ENCODE data around the gene LOXL4.

The LOXL4 gene

GRCh38 chr10:98258683-98259454 is 9.1 kb downstream of the LOXL4 start:
- Histone ChIP-seq H3K4me1 (ENCODE audit: control insufficient read depth in 2 of 2, insufficient read depth in 2 of 2, low read length in 2 of 2) (peaks cover 0 to 3% of the 10 kb centered on the region in 2 donors), H3K36me3 (ENCODE audit: control insufficient read depth in 2 of 2, insufficient read depth in 2 of 2, low read length in 2 of 2) (no peaks in the 10 kb centered on the region), H3K27me3 (ENCODE audit: control insufficient read depth in 2 of 2, insufficient read depth in 2 of 2, low read length in 2 of 2) (no peaks in the 10 kb centered on the region), H3K27ac (ENCODE audit: low read depth in 2 of 2, low read length in 2 of 2) (no peak overlapping the region), H3K9me3 (ENCODE audit: control insufficient read depth in 2 of 2, low read length in 2 of 2) (no peaks in the 10 kb centered on the region), H3K9ac (ENCODE audit: low read depth in 1 of 2, low read length in 2 of 2) (no peak overlapping the region), H3K4me3 (ENCODE audit: low read length in 2 of 2) (no peak overlapping the region)

- Histone ChIP-seq H3K36me3 (ENCODE audit: control insufficient read depth in 2 of 2, insufficient read depth in 2 of 2, low read length in 2 of 2) (no peaks in the 10 kb centered on the region), H3K4me3 (ENCODE audit: low read length in 2 of 2) (no peak overlapping the region), H3K9ac (ENCODE audit: low read depth in 1 of 2, low read length in 2 of 2) (no peak overlapping the region), H3K27me3 (ENCODE audit: control insufficient read depth in 2 of 2, insufficient read depth in 2 of 2, low read length in 2 of 2) (no peaks in the 10 kb centered on the region), H3K9me3 (ENCODE audit: control insufficient read depth in 2 of 2, low read length in 2 of 2) (no peaks in the 10 kb centered on the region), H3K4me1 (ENCODE audit: control insufficient read depth in 2 of 2, insufficient read depth in 2 of 2, low read length in 2 of 2) (peaks cover 0 to 3% of the 10 kb centered on the region in 2 donors), H3K27ac (ENCODE audit: low read depth in 2 of 2, low read length in 2 of 2) (no peak overlapping the region)
Observed at GRCh38 chr10:98257961-98258360, 10.0 kb downstream of the LOXL4 start.

GRCh38 chr10:98257198-98257597 is 10.8 kb downstream of the LOXL4 start:
- H3K4me1 ChIP-seq (ENCODE audit: control insufficient read depth in 2 of 2, insufficient read depth in 2 of 2, low read length in 2 of 2): peaks cover 0 to 3% of the 10 kb centered on the region in 2 donors
- H3K36me3 ChIP-seq (ENCODE audit: control insufficient read depth in 2 of 2, insufficient read depth in 2 of 2, low read length in 2 of 2): no peaks in the 10 kb centered on the region
- H3K27ac ChIP-seq (ENCODE audit: low read depth in 2 of 2, low read length in 2 of 2): no peak overlapping the region
- no peaks in the 10 kb centered on the region for H3K27me3 ChIP-seq (ENCODE audit: control insufficient read depth in 2 of 2, insufficient read depth in 2 of 2, low read length in 2 of 2)
- no peak overlapping the region for H3K9ac ChIP-seq (ENCODE audit: low read depth in 1 of 2, low read length in 2 of 2)
- no peak overlapping the region for H3K4me3 ChIP-seq (ENCODE audit: low read length in 2 of 2)
- H3K9me3 ChIP-seq (ENCODE audit: control insufficient read depth in 2 of 2, low read length in 2 of 2): no peaks in the 10 kb centered on the region

- no peaks in the 10 kb centered on the region for H3K27me3 ChIP-seq (ENCODE audit: control insufficient read depth in 2 of 2, insufficient read depth in 2 of 2, low read length in 2 of 2)
- no peaks in the 10 kb centered on the region for H3K9me3 ChIP-seq (ENCODE audit: control insufficient read depth in 2 of 2, low read length in 2 of 2)
- H3K27ac ChIP-seq (ENCODE audit: low read depth in 2 of 2, low read length in 2 of 2): no peak overlapping the region
Observed at GRCh38 chr10:98256692-98257091, 11.3 kb downstream of the LOXL4 start.

GRCh38 chr10:98255146-98255877 is 12.7 kb downstream of the LOXL4 start:
- Histone ChIP-seq H3K27ac (ENCODE audit: low read depth in 2 of 2, low read length in 2 of 2) (no peak overlapping the region), H3K4me1 (ENCODE audit: control insufficient read depth in 2 of 2, insufficient read depth in 2 of 2, low read length in 2 of 2) (peaks cover 0 to 3% of the 10 kb centered on the region in 2 donors), H3K4me3 (ENCODE audit: low read length in 2 of 2) (no peak overlapping the region), H3K27me3 (ENCODE audit: control insufficient read depth in 2 of 2, insufficient read depth in 2 of 2, low read length in 2 of 2) (no peaks in the 10 kb centered on the region), H3K9ac (ENCODE audit: low read depth in 1 of 2, low read length in 2 of 2) (no peak overlapping the region), H3K36me3 (ENCODE audit: control insufficient read depth in 2 of 2, insufficient read depth in 2 of 2, low read length in 2 of 2) (peaks cover 2 to 7% of the 10 kb centered on the region in 2 donors), H3K9me3 (ENCODE audit: control insufficient read depth in 2 of 2, low read length in 2 of 2) (no peaks in the 10 kb centered on the region)

More at GRCh38 chr10:98256692-98257091, 11.3 kb downstream of the LOXL4 start:
- Histone ChIP-seq H3K4me1 (ENCODE audit: control insufficient read depth in 2 of 2, insufficient read depth in 2 of 2, low read length in 2 of 2) (peaks cover 0 to 3% of the 10 kb centered on the region in 2 donors), H3K36me3 (ENCODE audit: control insufficient read depth in 2 of 2, insufficient read depth in 2 of 2, low read length in 2 of 2) (no peaks in the 10 kb centered on the region), H3K4me3 (ENCODE audit: low read length in 2 of 2) (no peak overlapping the region), H3K9ac (ENCODE audit: low read depth in 1 of 2, low read length in 2 of 2) (no peak overlapping the region)

GRCh38 chr10:98254234-98254974 is 13.6 kb downstream of the LOXL4 start:
- peaks cover 6 to 9% of the 10 kb centered on the region in 2 donors for H3K36me3 ChIP-seq (ENCODE audit: control insufficient read depth in 2 of 2, insufficient read depth in 2 of 2, low read length in 2 of 2)
- no peaks in the 10 kb centered on the region for H3K9me3 ChIP-seq (ENCODE audit: control insufficient read depth in 2 of 2, low read length in 2 of 2)
- H3K27ac ChIP-seq (ENCODE audit: low read depth in 2 of 2, low read length in 2 of 2): no peak overlapping the region
- H3K4me3 ChIP-seq (ENCODE audit: low read length in 2 of 2): no peak overlapping the region
- H3K4me1 ChIP-seq (ENCODE audit: control insufficient read depth in 2 of 2, insufficient read depth in 2 of 2, low read length in 2 of 2): peaks cover 0 to 3% of the 10 kb centered on the region in 2 donors
- H3K27me3 ChIP-seq (ENCODE audit: control insufficient read depth in 2 of 2, insufficient read depth in 2 of 2, low read length in 2 of 2): no peaks in the 10 kb centered on the region
- no peak overlapping the region for H3K9ac ChIP-seq (ENCODE audit: low read depth in 1 of 2, low read length in 2 of 2)

- Histone ChIP-seq H3K4me3 (ENCODE audit: low read length in 2 of 2) (no peak overlapping the region), H3K9me3 (ENCODE audit: control insufficient read depth in 2 of 2, low read length in 2 of 2) (no peaks in the 10 kb centered on the region), H3K27me3 (ENCODE audit: control insufficient read depth in 2 of 2, insufficient read depth in 2 of 2, low read length in 2 of 2) (no peaks in the 10 kb centered on the region), H3K36me3 (ENCODE audit: control insufficient read depth in 2 of 2, insufficient read depth in 2 of 2, low read length in 2 of 2) (peaks cover 13 to 15% of the 10 kb centered on the region in 2 donors), H3K4me1 (ENCODE audit: control insufficient read depth in 2 of 2, insufficient read depth in 2 of 2, low read length in 2 of 2) (peaks cover 0 to 3% of the 10 kb centered on the region in 2 donors), H3K27ac (ENCODE audit: low read depth in 2 of 2, low read length in 2 of 2) (no peak overlapping the region), H3K9ac (ENCODE audit: low read depth in 1 of 2, low read length in 2 of 2) (no peak overlapping the region)
Observed at GRCh38 chr10:98253499-98253898, 14.5 kb downstream of the LOXL4 start.

GRCh38 chr10:98252464-98252863 is 15.5 kb downstream of the LOXL4 start:
- no peaks in the 10 kb centered on the region for H3K27me3 ChIP-seq (ENCODE audit: control insufficient read depth in 2 of 2, insufficient read depth in 2 of 2, low read length in 2 of 2)

GRCh38 chr10:98251399-98251798 is 16.6 kb downstream of the LOXL4 start:
- Histone ChIP-seq H3K27ac (ENCODE audit: low read depth in 2 of 2, low read length in 2 of 2) (no peak overlapping the region), H3K27me3 (ENCODE audit: control insufficient read depth in 2 of 2, insufficient read depth in 2 of 2, low read length in 2 of 2) (no peaks in the 10 kb centered on the region), H3K9me3 (ENCODE audit: control insufficient read depth in 2 of 2, low read length in 2 of 2) (no peaks in the 10 kb centered on the region), H3K4me3 (ENCODE audit: low read length in 2 of 2) (no peak overlapping the region), H3K36me3 (ENCODE audit: control insufficient read depth in 2 of 2, insufficient read depth in 2 of 2, low read length in 2 of 2) (peaks cover 29 to 33% of the 10 kb centered on the region in 2 donors), H3K4me1 (ENCODE audit: control insufficient read depth in 2 of 2, insufficient read depth in 2 of 2, low read length in 2 of 2) (peaks cover 0 to 3% of the 10 kb centered on the region in 2 donors), H3K9ac (ENCODE audit: low read depth in 1 of 2, low read length in 2 of 2) (no peak overlapping the region)

More at GRCh38 chr10:98252464-98252863, 15.5 kb downstream of the LOXL4 start:
- peaks cover 22 to 23% of the 10 kb centered on the region in 2 donors for H3K36me3 ChIP-seq (ENCODE audit: control insufficient read depth in 2 of 2, insufficient read depth in 2 of 2, low read length in 2 of 2)
- H3K4me3 ChIP-seq (ENCODE audit: low read length in 2 of 2): no peak overlapping the region
- H3K9me3 ChIP-seq (ENCODE audit: control insufficient read depth in 2 of 2, low read length in 2 of 2): no peaks in the 10 kb centered on the region
- no peak overlapping the region for H3K27ac ChIP-seq (ENCODE audit: low read depth in 2 of 2, low read length in 2 of 2)
- no peak overlapping the region for H3K9ac ChIP-seq (ENCODE audit: low read depth in 1 of 2, low read length in 2 of 2)
- peaks cover 0 to 3% of the 10 kb centered on the region in 2 donors for H3K4me1 ChIP-seq (ENCODE audit: control insufficient read depth in 2 of 2, insufficient read depth in 2 of 2, low read length in 2 of 2)

GRCh38 chr10:98249134-98249533 is 18.9 kb downstream of the LOXL4 start:
- no peak overlapping the region for H3K27ac ChIP-seq (ENCODE audit: low read depth in 2 of 2, low read length in 2 of 2)
- H3K4me1 ChIP-seq (ENCODE audit: control insufficient read depth in 2 of 2, insufficient read depth in 2 of 2, low read length in 2 of 2): no peaks in the 10 kb centered on the region
- H3K27me3 ChIP-seq (ENCODE audit: control insufficient read depth in 2 of 2, insufficient read depth in 2 of 2, low read length in 2 of 2): no peaks in the 10 kb centered on the region
- H3K9me3 ChIP-seq (ENCODE audit: control insufficient read depth in 2 of 2, low read length in 2 of 2): no peaks in the 10 kb centered on the region
- peaks cover 45 to 54% of the 10 kb centered on the region in 2 donors for H3K36me3 ChIP-seq (ENCODE audit: control insufficient read depth in 2 of 2, insufficient read depth in 2 of 2, low read length in 2 of 2)
- no peak overlapping the region for H3K4me3 ChIP-seq (ENCODE audit: low read length in 2 of 2)
- no peak overlapping the region for H3K9ac ChIP-seq (ENCODE audit: low read depth in 1 of 2, low read length in 2 of 2)
